ENCODE data around the gene SPOCK2. TPM values are rescaled to one million over a fixed set of nuclear protein-coding genes. Genes with fewer than 3 reads are reported as not detected.
A peak's percentile ranks its signal among the peaks of the same experiment; 100 is the strongest.

The SPOCK2 gene
- total and polyA plus RNA-seq, 8 donors: 0.59 to 2.1 (median 1.6) TPM

DNA sequence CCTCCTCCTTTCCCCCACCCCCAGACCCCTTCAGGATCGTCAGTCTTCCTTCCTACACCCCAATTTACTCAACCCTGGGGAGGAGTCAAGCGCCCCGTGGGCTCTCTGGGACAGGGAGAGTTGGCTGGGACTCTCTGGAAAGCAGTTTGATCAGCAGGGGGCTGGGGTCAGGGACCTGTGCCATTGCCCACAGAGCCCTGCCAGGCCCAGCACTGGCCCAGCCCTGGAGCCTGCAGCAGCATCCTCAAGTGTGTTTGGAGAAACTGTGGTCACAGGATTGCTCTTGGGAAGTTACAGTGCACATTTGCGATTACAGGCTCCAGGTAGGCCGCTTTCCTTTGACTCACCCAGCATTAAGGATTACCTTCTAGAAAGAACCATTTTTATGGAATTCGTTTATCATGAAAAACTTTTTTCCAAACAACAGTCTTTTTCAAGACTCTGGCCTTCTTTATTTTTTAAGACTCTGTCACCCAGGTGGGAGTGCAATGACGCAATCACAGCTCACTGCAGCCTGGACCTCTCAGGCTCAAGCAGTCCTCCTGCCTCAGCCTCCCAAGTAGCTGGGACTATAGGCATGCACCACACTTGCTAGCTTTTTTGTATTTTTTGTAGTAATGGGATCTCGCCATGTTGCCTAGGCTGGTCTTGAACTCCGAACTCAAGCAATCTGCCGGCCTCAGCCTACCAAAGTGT is 73.4 kb downstream of the SPOCK2 start:
- no peak overlapping the region for H3K27ac ChIP-seq
- H3K4me3 ChIP-seq: no peak overlapping the region
- no peaks in the 10 kb centered on the region for H3K9me3 ChIP-seq
- 84 to 86% methylated on average over 10 of the region's 10 CpGs for WGBS, 2 donors
- no peaks in the 10 kb centered on the region for H3K4me1 ChIP-seq
- intact Hi-C loops (cut with DNase I): no loop called here
- DNase-seq (no peak), ATAC-seq (no peak), FAIRE-seq (no peak)
- no peaks in the 10 kb centered on the region for H3K27me3 ChIP-seq
- TF ChIP-seq, protein P1, sequence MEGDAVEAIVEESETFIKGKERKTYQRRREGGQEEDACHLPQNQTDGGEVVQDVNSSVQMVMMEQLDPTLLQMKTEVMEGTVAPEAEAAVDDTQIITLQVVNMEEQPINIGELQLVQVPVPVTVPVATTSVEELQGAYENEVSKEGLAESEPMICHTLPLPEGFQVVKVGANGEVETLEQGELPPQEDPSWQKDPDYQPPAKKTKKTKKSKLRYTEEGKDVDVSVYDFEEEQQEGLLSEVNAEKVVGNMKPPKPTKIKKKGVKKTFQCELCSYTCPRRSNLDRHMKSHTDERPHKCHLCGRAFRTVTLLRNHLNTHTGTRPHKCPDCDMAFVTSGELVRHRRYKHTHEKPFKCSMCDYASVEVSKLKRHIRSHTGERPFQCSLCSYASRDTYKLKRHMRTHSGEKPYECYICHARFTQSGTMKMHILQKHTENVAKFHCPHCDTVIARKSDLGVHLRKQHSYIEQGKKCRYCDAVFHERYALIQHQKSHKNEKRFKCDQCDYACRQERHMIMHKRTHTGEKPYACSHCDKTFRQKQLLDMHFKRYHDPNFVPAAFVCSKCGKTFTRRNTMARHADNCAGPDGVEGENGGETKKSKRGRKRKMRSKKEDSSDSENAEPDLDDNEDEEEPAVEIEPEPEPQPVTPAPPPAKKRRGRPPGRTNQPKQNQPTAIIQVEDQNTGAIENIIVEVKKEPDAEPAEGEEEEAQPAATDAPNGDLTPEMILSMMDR (IDR thresholded peaks at IDR 0.05): no peak
- no peaks in the 10 kb centered on the region for H3K36me3 ChIP-seq

- no peak for ATAC-seq
These were observed 74.2 kb downstream of the SPOCK2 start for GRCh38 chr10:72014197-72014596.

GRCh38 chr10:72013202-72013945 is 75.0 kb downstream of the SPOCK2 start:
- no peak overlapping the region for H3K27ac ChIP-seq
- FAIRE-seq (no peak), DNase-seq (peak in 2 of 6 donors; percentile 27 to 43)

More at GRCh38 chr10:72014197-72014596, 74.2 kb downstream of the SPOCK2 start:
- FAIRE-seq (no peak), DNase-seq (no peak)
- Histone ChIP-seq H3K4me1 (no peaks in the 10 kb centered on the region), H3K9me3 (no peaks in the 10 kb centered on the region), H3K4me3 (no peak overlapping the region), H3K36me3 (no peaks in the 10 kb centered on the region), H3K27me3 (no peaks in the 10 kb centered on the region), H3K27ac (no peak overlapping the region)
- intact Hi-C loops (cut with DNase I): no loop called here
- TF ChIP-seq, protein P1 (IDR thresholded peaks at IDR 0.05): no peak
- 86% methylated on average over 2 of the region's 2 CpGs for WGBS, 2 donors

DNA sequence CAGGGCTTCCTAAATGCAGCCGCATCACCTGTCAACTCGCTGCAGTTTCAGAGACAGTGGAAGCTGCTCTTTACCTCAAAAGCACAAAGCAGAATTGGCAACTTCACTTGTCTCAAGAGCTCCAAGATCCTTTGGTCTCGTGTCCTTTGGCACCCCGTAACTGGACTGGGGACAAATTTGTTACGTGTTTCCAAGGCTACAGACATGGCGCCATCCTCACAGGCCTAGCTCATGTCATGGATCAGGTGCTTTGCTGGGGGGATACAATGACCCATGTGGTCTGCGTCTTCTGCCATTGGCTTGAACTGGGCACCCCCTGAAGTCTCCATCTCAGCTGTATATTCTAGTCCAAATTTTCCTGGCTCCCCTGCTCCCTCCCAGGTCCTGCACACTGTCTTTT is 75.6 kb downstream of the SPOCK2 start:
- intact Hi-C loops (cut with DNase I): no loop called here
- no peaks in the 10 kb centered on the region for H3K4me1 ChIP-seq
- no peaks in the 10 kb centered on the region for H3K27me3 ChIP-seq
- ATAC-seq (no peak), DNase-seq (no peak), FAIRE-seq (no peak)
- no peak overlapping the region for H3K4me3 ChIP-seq
- H3K27ac ChIP-seq: no peak overlapping the region
- no peaks in the 10 kb centered on the region for H3K9me3 ChIP-seq
- H3K36me3 ChIP-seq: peaks cover 0 to 7% (median 4%) of the 10 kb centered on the region in 3 donors
- TF ChIP-seq, protein P1 (IDR thresholded peaks at IDR 0.05): no peak
- 76 to 81% methylated on average over 7 of the region's 7 CpGs for WGBS, 2 donors

More at GRCh38 chr10:72013202-72013945, 75.0 kb downstream of the SPOCK2 start:
- WGBS, 2 donors: 76 to 77% methylated on average over 13 of the region's 13 CpGs
- intact Hi-C loops (cut with DNase I): no loop called here
- TF ChIP-seq, protein P1 (IDR thresholded peaks at IDR 0.05): no peak
- Histone ChIP-seq H3K27me3 (no peaks in the 10 kb centered on the region), H3K4me1 (no peaks in the 10 kb centered on the region), H3K4me3 (no peak overlapping the region), H3K9me3 (no peaks in the 10 kb centered on the region), H3K36me3 (peaks cover 0 to 4% (median under 1%) of the 10 kb centered on the region in 3 donors)
- peak in 3 of 4 donors; percentile 21 to 74 (median 71) for ATAC-seq
